Retinal pigment epithelial cell (primary cell): ENCODE measurements around the gene LCNL1.

Experiments
- DNase-seq: peaks from one replicate; pipeline ENCODE4 v3.0.0-alpha.2; 2010; ENCODE audit warnings: low read depth
- H3K4me3 ChIP-seq: 2 replicates; pipeline ENCODE4 v1.5.1; 2011; ENCODE audit warnings: mild to moderate bottlenecking, low read length, control low read depth, moderate library complexity
- CTCF ChIP-seq: conservative IDR thresholded peaks from 2 replicates; pipeline ENCODE4 v1.5.1; 2011; ENCODE audit warnings: low read depth, low read length, control low read depth, inconsistent platforms

LCNL1 gene

GRCh38 chr9:136977223-136977622 is 5.6 kb upstream of the LCNL1 start, which contains the start of gene PTGDS:
Gene PTGDS (plus strand): TSS chr9:136977504. CDS start chr9:136977579, 75 bp downstream.
- DNase-seq: no peak
- peak within 1 kb of the TSS; percentile 69 for H3K4me3 ChIP-seq
- no peak for TF ChIP-seq CTCF

GRCh38 chr9:136977649-136978072 is 5.1 kb upstream of the LCNL1 start:
- TF ChIP-seq CTCF: no peak
- DNase-seq: no peak
- H3K4me3 ChIP-seq: peak overlapping the region; percentile 69

- no peak for TF ChIP-seq CTCF
- peak overlapping the region; percentile 69 for H3K4me3 ChIP-seq
- no peak for DNase-seq
These were observed 4.5 kb upstream of the LCNL1 start for GRCh38 chr9:136978073-136978864.

- DNase-seq: no peak
- peak overlapping the region; percentile 29 for H3K4me3 ChIP-seq
- TF ChIP-seq CTCF: no peak
These were observed 3.8 kb upstream of the LCNL1 start for GRCh38 chr9:136978865-136979544.

GRCh38 chr9:136979769-136980587 is 2.8 kb upstream of the LCNL1 start:
- no peak overlapping the region for H3K4me3 ChIP-seq
- no peak for DNase-seq
- TF ChIP-seq CTCF: no peak

- no peak for TF ChIP-seq CTCF
- no peak for DNase-seq
- H3K4me3 ChIP-seq: no peak overlapping the region
These were observed 1.9 kb upstream of the LCNL1 start for GRCh38 chr9:136980669-136981478.
